NB4 (cell line): ENCODE data around the gene HTR5A.

Source experiments
- POLR2A ChIP-seq: IDR thresholded peaks from 2 replicates; pipeline ENCODE4 v1.6.1; 2011; ENCODE audit warnings: mild to moderate bottlenecking; ENCODE audit not compliant: insufficient read length; ENCODE audit errors: extremely low read depth
- TF ChIP-seq, protein P1 (sequence below): IDR thresholded peaks from one replicate; pipeline ENCODE4 v1.5.1; 2012; ENCODE audit warnings: low read depth, low read length

DNA sequence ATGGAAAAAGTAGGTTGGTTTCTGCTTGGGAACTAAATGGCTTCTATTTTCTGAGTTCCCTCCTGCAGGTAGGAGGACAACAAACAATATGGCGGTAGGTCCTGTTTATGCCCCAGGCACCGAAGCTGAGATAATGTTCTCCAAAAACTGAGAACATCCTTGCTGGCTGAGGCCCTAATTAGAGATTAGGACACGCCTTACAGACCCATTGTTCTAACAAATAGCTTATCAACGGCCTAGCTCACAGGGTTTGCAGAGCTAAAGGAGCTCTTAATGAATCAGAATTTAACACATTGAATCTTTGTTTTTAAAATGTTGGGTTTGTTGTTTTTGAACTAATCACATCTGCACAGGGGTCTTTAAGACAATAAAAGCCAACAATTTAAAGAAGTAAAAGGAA, 37.0 kb downstream of the HTR5A start:
- TF ChIP-seq, protein P1, sequence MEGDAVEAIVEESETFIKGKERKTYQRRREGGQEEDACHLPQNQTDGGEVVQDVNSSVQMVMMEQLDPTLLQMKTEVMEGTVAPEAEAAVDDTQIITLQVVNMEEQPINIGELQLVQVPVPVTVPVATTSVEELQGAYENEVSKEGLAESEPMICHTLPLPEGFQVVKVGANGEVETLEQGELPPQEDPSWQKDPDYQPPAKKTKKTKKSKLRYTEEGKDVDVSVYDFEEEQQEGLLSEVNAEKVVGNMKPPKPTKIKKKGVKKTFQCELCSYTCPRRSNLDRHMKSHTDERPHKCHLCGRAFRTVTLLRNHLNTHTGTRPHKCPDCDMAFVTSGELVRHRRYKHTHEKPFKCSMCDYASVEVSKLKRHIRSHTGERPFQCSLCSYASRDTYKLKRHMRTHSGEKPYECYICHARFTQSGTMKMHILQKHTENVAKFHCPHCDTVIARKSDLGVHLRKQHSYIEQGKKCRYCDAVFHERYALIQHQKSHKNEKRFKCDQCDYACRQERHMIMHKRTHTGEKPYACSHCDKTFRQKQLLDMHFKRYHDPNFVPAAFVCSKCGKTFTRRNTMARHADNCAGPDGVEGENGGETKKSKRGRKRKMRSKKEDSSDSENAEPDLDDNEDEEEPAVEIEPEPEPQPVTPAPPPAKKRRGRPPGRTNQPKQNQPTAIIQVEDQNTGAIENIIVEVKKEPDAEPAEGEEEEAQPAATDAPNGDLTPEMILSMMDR, result no peak
- no peak for TF ChIP-seq POLR2A
